ENCODE results near the gene H19.

The H19 gene

DNA sequence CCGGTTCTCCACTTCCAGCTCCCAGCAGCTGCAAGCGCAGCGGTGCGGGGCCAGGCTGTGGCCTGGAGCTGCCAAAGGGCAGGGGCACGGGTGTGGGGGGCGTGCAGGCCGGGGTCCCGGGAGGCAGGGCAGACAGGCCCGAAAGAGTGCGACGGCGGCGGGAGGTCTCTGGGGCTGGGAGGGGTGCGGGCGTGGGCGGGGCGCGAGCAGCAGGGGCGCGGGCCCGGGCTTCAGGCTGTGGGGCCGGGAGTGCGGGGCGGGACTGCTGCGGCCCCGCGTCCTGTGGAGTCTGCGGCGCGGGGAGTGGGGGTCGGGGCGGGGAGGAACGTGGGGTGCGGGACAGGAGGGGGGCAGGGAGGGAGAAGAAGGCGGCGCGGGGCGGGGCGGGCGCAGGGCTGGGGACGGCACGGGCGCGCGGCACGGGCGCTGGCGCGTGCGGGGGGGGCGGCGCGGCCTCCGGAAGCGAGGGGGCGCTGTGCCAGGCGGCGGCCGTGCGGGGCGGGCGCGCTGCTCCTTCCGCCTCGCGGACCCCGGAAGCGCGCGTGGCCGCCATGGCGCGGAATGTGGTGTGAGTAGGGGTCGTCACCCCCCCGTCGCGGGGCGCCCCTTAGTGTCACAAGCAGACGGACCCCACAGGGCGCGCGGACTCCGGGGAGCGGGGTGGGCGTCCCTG lies 50.7 kb downstream of the H19 start, which contains the start of gene MRPL23:
TSS of gene MRPL23 (plus strand) at position 521 of the 673 bp plus-strand sequence. CDS start at position 552, 31 bp downstream.
- no peak for DNase-seq

Data from activated T-cell treated with anti-CD3 and anti-CD28 coated beads, Interleukin-2, amount 50 U/mL, for 48 hours (primary cell).